PFSK-1 (cell line): Measurements from ENCODE around the gene HEATR5B.

Experiments used
- FOXP2 ChIP-seq: optimal IDR thresholded peaks from 2 replicates; pipeline ENCODE3; 2011; ENCODE audit warnings: borderline replicate concordance, control low read depth, inconsistent platforms; ENCODE audit not compliant: insufficient read depth; ENCODE audit errors: extremely low read length, extremely low read depth
- POLR2AphosphoS5 ChIP-seq: IDR thresholded peaks from 2 replicates; pipeline ENCODE4 v1.6.1; 2012; ENCODE audit warnings: low read depth, mild to moderate bottlenecking, control low read depth, low read length, moderate library complexity
- SIN3A ChIP-seq: IDR thresholded peaks from 2 replicates; pipeline ENCODE4 v1.6.1; 2012; ENCODE audit warnings: mild to moderate bottlenecking, low read length, moderate library complexity, borderline replicate concordance; ENCODE audit not compliant: insufficient read depth
- TAF1 ChIP-seq: IDR thresholded peaks from 2 replicates; pipeline ENCODE4 v1.6.1; 2012; ENCODE audit warnings: low read length, control low read depth, borderline replicate concordance; ENCODE audit not compliant: insufficient read depth
- TF ChIP-seq, protein P1 (sequence below), 2 experiments: IDR thresholded peaks; 2 replicates each; pipeline versions ENCODE4 v1.6.1 to v1.8.0; 2011 to 2012; ENCODE audit warnings: low read depth in 2 of 2, low read length in 2 of 2, control low read depth in 1 of 2, inconsistent platforms in 1 of 2, mild to moderate bottlenecking in 1 of 2, moderate library complexity in 1 of 2; ENCODE audit not compliant: insufficient read depth in 1 of 2

HEATR5B gene

DNA sequence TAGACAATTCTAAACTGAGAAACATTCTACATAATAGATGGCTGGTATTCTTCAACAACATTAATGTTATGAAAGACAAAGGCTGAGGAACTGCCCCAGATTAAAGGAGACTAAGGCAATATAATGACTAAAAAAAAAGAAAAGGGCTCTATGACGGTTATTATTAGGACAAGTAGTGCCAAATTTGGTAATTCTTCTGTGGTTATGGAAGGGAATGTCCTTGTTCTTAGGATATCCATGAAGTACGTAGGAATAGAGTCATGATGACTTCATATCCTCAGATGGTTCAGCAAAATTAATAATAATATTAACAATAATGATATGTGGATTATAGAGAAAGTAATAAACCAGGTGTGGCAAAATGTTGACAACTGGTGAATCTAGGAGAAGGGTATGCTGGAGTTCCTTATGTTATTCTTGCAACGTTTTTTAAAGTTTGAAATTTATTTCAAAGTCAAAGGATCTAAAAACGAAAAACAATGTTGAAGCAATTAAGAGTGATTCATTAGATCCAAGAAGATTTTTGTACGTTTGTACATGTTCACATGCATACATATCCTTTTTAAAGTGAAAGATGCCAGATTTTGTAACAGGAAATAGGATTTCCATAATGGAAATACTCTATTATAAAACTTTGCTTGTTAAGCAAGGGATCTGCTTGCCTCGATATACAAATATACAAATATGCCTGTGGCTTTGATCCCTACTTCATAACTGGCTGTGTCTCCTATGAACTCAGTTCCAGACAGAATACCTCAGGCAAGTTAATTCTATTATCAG is 90.1 kb downstream of the HEATR5B start:
- no peak for TF ChIP-seq TAF1
- no peak for TF ChIP-seq SIN3A
- TF ChIP-seq FOXP2, result no peak
- no peak for TF ChIP-seq POLR2AphosphoS5
- TF ChIP-seq, protein P1, sequence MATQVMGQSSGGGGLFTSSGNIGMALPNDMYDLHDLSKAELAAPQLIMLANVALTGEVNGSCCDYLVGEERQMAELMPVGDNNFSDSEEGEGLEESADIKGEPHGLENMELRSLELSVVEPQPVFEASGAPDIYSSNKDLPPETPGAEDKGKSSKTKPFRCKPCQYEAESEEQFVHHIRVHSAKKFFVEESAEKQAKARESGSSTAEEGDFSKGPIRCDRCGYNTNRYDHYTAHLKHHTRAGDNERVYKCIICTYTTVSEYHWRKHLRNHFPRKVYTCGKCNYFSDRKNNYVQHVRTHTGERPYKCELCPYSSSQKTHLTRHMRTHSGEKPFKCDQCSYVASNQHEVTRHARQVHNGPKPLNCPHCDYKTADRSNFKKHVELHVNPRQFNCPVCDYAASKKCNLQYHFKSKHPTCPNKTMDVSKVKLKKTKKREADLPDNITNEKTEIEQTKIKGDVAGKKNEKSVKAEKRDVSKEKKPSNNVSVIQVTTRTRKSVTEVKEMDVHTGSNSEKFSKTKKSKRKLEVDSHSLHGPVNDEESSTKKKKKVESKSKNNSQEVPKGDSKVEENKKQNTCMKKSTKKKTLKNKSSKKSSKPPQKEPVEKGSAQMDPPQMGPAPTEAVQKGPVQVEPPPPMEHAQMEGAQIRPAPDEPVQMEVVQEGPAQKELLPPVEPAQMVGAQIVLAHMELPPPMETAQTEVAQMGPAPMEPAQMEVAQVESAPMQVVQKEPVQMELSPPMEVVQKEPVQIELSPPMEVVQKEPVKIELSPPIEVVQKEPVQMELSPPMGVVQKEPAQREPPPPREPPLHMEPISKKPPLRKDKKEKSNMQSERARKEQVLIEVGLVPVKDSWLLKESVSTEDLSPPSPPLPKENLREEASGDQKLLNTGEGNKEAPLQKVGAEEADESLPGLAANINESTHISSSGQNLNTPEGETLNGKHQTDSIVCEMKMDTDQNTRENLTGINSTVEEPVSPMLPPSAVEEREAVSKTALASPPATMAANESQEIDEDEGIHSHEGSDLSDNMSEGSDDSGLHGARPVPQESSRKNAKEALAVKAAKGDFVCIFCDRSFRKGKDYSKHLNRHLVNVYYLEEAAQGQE (IDR thresholded peaks at IDR 0.05; ENCODE audit: insufficient read depth in 1 of 2, low read depth in 2 of 2, low read length in 2 of 2), result no peak

DNA sequence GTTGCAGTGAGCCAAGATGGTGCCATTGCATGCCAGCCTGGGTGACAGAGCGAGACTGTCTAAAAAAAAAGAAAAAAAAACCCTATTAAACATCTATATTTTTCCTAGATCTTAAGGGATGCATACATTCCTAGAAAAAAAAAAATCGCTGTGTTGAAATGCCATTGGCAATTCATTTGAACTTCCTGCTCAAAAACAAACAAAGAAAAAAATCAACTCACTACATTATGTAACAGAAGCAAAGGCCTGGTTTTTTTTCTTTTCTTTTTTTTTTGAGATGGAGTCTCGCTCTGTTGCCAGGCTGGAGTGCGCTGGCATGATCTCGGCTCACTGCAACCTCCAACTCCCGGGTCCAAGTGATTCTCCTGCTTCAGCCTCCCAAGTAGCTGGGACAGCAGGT is 96.2 kb downstream of the HEATR5B start:
- TF ChIP-seq POLR2AphosphoS5 (no peak), SIN3A (no peak), TAF1 (no peak), FOXP2 (no peak)
- TF ChIP-seq, protein P1 (IDR thresholded peaks at IDR 0.05; ENCODE audit: insufficient read depth in 1 of 2, low read depth in 2 of 2, low read length in 2 of 2), result no peak

DNA sequence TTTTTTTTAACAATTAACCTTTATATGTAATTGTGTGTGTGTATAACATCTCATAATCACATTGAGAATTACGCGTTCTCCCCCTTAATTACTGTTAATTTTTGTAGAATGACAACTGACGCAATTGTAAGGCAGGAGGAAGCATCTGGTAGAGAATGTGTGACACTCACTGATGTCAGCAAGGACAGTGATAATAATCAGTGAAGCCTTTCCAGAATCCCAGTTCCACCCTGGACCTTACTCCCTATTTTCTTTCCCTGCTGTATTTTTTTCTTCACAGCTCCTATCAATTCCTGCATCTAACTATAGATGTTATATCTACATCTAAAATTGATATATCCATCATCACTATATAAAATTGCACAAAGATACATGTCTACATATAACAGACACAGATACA is 101.7 kb downstream of the HEATR5B start:
- TF ChIP-seq TAF1, result no peak
- TF ChIP-seq FOXP2, result no peak
- no peak for TF ChIP-seq POLR2AphosphoS5
- TF ChIP-seq, protein P1 (IDR thresholded peaks at IDR 0.05; ENCODE audit: insufficient read depth in 1 of 2, low read depth in 2 of 2, low read length in 2 of 2), result no peak
- no peak for TF ChIP-seq SIN3A

DNA sequence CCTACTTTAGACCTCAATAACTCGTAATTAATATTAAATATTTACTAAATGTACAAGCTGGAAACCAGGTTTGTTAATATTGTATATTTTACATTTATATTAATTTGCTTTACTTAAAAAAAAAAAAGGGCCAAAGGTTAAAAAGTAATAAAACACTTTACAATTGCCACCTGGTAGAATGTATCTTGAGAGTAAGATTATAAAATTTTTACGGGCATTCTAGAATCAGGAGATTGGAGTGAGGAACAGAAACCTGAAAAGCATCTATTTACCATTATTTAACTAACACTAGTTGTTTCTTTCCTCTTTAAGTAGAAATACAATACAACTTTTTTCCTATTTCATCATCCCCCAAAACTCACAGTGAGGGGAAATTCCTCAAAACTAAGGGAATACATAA is 102.3 kb downstream of the HEATR5B start:
- no peak for TF ChIP-seq POLR2AphosphoS5
- no peak for TF ChIP-seq FOXP2
- TF ChIP-seq TAF1, result no peak
- TF ChIP-seq, protein P1 (IDR thresholded peaks at IDR 0.05; ENCODE audit: insufficient read depth in 1 of 2, low read depth in 2 of 2, low read length in 2 of 2), result no peak
- no peak for TF ChIP-seq SIN3A

DNA sequence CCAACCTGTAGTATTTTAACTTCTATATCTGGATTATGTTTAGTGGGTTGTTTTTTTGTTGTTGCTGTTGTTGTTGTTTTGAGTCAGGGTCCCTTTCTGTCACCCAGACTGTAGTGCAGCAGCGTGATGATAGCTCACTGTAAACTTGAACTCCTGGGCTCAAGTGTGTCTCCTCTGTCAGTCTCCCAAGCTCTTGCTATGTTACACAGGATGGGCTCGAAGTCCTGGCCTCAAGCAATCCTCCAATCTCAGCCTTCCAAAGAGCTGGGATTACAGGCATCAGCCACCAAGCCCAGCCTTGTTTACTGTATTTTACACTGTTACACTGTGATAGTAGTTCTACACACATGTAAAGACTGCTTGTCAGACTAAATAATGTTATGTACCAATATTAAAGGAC is 108.1 kb downstream of the HEATR5B start:
- TF ChIP-seq TAF1, result no peak
- no peak for TF ChIP-seq POLR2AphosphoS5
- TF ChIP-seq, protein P1 (IDR thresholded peaks at IDR 0.05; ENCODE audit: insufficient read depth in 1 of 2, low read depth in 2 of 2, low read length in 2 of 2), result no peak
- no peak for TF ChIP-seq SIN3A
- TF ChIP-seq FOXP2, result no peak
